ENCODE results near the gene MUC2.

DNA sequence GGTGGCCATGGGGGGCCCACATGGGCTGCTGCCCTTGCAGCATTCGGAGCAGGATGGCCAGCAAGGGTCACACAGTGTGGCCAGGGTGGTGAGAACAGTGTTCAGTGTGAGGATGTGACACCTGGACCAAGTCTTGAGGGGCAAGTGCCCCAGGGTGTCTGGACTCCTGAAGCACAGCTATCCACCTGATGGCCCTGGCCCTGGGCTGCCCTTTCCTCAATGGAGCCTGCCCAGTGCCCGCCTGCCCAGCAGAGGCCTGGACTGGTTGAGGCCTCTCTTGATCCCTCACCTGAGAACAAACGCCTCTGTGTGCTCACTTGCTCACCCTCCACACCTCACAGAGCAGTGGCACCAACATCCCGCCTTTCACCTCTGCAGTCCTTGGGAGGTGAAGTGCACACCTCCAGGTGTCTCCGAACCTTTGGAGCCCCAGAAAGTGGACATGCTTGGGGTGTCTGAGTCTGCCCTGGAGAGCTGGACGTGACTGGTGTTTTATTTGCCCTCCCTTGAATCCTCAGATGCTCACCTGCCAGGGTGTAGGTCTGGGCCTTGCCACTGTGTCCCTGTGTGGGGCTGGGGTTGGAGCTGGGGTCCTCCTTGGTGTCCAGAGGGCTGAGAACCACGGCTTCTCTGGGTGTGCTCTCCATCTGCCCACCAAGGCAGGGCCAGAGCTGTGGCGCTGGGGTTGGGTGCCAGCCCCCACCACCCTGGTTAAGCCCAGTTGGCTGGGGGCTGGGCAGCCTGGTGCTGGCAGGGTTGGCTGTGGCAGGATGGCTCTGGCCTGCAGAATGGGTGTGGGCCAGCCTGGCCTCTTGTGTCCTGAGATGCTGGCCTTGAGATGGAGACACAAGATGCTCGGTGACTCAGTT, 3.8 kb upstream of the MUC2 start:
- TF ChIP-seq, protein P1, sequence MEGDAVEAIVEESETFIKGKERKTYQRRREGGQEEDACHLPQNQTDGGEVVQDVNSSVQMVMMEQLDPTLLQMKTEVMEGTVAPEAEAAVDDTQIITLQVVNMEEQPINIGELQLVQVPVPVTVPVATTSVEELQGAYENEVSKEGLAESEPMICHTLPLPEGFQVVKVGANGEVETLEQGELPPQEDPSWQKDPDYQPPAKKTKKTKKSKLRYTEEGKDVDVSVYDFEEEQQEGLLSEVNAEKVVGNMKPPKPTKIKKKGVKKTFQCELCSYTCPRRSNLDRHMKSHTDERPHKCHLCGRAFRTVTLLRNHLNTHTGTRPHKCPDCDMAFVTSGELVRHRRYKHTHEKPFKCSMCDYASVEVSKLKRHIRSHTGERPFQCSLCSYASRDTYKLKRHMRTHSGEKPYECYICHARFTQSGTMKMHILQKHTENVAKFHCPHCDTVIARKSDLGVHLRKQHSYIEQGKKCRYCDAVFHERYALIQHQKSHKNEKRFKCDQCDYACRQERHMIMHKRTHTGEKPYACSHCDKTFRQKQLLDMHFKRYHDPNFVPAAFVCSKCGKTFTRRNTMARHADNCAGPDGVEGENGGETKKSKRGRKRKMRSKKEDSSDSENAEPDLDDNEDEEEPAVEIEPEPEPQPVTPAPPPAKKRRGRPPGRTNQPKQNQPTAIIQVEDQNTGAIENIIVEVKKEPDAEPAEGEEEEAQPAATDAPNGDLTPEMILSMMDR (IDR thresholded peaks at IDR 0.05 in 2 of 3, conservative IDR thresholded peaks at IDR 0.05 in 1 of 3; ENCODE audit: insufficient read depth in 2 of 3, low read depth in 1 of 3, low read length in 3 of 3), result no peak
- TF ChIP-seq KLF1 (tag; IDR thresholded peaks at IDR 0.05), result no peak
- TF ChIP-seq, protein P2, sequence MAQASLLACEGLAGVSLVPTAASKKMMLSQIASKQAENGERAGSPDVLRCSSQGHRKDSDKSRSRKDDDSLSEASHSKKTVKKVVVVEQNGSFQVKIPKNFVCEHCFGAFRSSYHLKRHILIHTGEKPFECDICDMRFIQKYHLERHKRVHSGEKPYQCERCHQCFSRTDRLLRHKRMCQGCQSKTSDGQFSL (CRISPR knock-in tag; IDR thresholded peaks at IDR 0.05), result no peak
- TF ChIP-seq, protein P2 (tag; IDR thresholded peaks at IDR 0.05), result no peak
- TF ChIP-seq TEAD1 (CRISPR knock-in tag; IDR thresholded peaks at IDR 0.05), result no peak
- TF ChIP-seq, protein P3, sequence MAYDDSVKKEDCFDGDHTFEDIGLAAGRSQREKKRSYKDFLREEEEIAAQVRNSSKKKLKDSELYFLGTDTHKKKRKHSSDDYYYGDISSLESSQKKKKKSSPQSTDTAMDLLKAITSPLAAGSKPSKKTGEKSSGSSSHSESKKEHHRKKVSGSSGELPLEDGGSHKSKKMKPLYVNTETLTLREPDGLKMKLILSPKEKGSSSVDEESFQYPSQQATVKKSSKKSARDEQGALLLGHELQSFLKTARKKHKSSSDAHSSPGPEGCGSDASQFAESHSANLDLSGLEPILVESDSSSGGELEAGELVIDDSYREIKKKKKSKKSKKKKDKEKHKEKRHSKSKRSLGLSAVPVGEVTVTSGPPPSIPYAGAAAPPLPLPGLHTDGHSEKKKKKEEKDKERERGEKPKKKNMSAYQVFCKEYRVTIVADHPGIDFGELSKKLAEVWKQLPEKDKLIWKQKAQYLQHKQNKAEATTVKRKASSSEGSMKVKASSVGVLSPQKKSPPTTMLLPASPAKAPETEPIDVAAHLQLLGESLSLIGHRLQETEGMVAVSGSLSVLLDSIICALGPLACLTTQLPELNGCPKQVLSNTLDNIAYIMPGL (CRISPR knock-in tag; IDR thresholded peaks at IDR 0.05), result no peak
- no peak for TF ChIP-seq SIN3A (IDR thresholded peaks at IDR 0.05; ENCODE audit: borderline replicate concordance in 2 of 2, control insufficient read depth in 1 of 2, low read depth in 2 of 2, low read length in 2 of 2)
- TF ChIP-seq, protein P4, sequence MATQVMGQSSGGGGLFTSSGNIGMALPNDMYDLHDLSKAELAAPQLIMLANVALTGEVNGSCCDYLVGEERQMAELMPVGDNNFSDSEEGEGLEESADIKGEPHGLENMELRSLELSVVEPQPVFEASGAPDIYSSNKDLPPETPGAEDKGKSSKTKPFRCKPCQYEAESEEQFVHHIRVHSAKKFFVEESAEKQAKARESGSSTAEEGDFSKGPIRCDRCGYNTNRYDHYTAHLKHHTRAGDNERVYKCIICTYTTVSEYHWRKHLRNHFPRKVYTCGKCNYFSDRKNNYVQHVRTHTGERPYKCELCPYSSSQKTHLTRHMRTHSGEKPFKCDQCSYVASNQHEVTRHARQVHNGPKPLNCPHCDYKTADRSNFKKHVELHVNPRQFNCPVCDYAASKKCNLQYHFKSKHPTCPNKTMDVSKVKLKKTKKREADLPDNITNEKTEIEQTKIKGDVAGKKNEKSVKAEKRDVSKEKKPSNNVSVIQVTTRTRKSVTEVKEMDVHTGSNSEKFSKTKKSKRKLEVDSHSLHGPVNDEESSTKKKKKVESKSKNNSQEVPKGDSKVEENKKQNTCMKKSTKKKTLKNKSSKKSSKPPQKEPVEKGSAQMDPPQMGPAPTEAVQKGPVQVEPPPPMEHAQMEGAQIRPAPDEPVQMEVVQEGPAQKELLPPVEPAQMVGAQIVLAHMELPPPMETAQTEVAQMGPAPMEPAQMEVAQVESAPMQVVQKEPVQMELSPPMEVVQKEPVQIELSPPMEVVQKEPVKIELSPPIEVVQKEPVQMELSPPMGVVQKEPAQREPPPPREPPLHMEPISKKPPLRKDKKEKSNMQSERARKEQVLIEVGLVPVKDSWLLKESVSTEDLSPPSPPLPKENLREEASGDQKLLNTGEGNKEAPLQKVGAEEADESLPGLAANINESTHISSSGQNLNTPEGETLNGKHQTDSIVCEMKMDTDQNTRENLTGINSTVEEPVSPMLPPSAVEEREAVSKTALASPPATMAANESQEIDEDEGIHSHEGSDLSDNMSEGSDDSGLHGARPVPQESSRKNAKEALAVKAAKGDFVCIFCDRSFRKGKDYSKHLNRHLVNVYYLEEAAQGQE (IDR thresholded peaks at IDR 0.05; ENCODE audit: borderline replicate concordance), result no peak
- TF ChIP-seq, protein P4 (CRISPR knock-in tag; IDR thresholded peaks at IDR 0.05; ENCODE audit: low read depth), result no peak
- TF ChIP-seq MCM2 (IDR thresholded peaks at IDR 0.05; ENCODE audit: low read depth), result no peak
- TF ChIP-seq, protein P5, sequence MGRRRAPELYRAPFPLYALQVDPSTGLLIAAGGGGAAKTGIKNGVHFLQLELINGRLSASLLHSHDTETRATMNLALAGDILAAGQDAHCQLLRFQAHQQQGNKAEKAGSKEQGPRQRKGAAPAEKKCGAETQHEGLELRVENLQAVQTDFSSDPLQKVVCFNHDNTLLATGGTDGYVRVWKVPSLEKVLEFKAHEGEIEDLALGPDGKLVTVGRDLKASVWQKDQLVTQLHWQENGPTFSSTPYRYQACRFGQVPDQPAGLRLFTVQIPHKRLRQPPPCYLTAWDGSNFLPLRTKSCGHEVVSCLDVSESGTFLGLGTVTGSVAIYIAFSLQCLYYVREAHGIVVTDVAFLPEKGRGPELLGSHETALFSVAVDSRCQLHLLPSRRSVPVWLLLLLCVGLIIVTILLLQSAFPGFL (CRISPR knock-in tag; IDR thresholded peaks at IDR 0.05), result no peak
- TF ChIP-seq, protein P6, sequence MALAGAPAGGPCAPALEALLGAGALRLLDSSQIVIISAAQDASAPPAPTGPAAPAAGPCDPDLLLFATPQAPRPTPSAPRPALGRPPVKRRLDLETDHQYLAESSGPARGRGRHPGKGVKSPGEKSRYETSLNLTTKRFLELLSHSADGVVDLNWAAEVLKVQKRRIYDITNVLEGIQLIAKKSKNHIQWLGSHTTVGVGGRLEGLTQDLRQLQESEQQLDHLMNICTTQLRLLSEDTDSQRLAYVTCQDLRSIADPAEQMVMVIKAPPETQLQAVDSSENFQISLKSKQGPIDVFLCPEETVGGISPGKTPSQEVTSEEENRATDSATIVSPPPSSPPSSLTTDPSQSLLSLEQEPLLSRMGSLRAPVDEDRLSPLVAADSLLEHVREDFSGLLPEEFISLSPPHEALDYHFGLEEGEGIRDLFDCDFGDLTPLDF (CRISPR knock-in tag; IDR thresholded peaks at IDR 0.05), result no peak
- no peak for TF ChIP-seq PTBP1 (IDR thresholded peaks at IDR 0.05; ENCODE audit: low read depth, low read length)
- TF ChIP-seq ZNF785 (CRISPR knock-in tag; IDR thresholded peaks at IDR 0.05), result no peak
- TF ChIP-seq SRF (CRISPR knock-in tag; IDR thresholded peaks at IDR 0.05), result no peak
